Kidney glomerular epithelial cell (primary cell): ENCODE results near the gene RHBDF2.

Source experiments
- DNase-seq: peaks from one replicate; lab custom pipeline; 2025; lab: John Stamatoyannopoulos, UW

The RHBDF2 gene

GRCh38 chr17:76479515-76480060, 21.6 kb downstream of the RHBDF2 start:
- no peak for DNase-seq

GRCh38 chr17:76478730-76479514, 22.3 kb downstream of the RHBDF2 start:
- no peak for DNase-seq

DNA sequence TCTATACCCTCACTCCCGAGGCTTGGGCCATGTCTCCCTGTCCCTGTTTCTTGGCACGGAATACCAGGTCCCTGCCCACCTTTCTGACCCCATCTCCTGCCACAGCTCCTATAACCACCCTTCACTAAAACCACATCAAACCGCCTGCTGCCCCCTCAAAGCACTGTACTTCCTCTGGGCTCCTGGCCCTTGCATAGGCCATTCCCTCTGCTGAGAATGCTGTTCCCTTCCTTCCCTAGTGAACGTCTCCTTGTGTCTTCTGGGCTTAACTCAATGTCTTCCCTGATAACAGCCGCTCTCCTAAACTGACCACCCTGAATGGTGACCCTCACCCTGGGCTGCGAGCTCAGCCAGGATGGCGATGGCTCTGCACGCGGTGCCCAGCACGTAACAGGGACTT, 23.1 kb downstream of the RHBDF2 start:
- no peak for DNase-seq

GRCh38 chr17:76477576-76477975, 23.6 kb downstream of the RHBDF2 start:
- no peak for DNase-seq

DNA sequence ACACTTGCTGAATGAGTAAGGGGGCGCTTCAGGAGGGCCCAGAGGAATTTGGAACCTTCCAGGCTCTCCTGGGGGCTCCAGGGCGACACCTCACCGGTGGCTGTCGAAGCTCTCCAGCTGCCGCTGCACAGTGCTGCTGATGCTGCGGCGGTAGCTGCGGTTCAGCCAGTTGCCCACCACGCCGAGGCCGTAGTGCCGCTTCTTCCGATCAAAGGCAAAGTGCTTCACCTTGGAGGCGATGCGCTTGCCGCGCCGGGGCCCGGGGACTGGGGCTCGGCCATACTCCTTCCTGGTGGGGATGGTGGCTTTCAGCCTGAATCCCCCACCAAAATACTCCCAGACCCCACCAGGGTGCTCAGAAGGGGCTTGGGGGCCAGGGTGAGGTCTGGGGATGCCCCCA, 24.5 kb downstream of the RHBDF2 start:
- no peak for DNase-seq

DNA sequence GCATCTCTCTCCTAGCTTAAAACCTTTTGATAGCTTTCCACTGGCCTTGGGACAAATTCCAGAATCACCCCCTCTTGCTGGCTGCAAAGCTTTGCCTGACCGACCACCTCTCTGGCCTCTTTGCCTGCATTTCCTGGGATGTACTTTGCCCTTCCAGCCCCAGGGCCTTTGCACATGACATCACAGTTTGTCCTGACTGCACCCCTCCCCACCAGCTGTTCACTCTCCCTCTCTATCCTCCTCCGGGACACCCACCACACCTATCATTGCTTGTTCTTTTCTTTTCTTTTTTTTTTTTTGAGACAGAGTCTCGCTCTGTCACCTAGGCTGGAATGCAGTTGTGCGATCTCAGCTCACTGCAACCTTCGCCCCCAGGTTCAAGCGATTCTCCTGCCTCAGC, 25.9 kb downstream of the RHBDF2 start:
- no peak for DNase-seq

- no peak for DNase-seq
These were observed 26.3 kb downstream of the RHBDF2 start for GRCh38 chr17:76474894-76475293.

DNA sequence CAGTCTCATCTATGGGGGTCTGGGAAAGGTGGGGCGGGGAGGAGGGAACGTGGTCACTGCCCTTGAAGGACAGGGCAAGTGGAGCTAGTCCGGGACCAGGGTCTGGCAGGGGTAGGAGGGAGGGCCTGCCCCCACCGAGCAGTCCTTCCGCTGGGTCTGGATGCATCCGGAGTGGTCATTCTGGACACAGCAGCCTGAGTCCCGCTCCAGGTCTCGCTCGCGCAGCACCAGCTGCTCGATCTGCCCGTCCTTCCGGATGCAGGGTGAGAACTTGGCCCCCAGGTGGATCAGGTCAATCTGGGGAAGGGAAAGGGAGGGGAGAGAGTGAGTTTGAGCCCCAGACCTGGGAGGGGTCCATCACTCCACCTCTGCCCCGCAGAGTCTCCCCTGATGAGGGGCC, 27.0 kb downstream of the RHBDF2 start:
- DNase-seq, result no peak

- no peak for DNase-seq
These were observed 27.7 kb downstream of the RHBDF2 start for GRCh38 chr17:76473541-76473985.

DNA sequence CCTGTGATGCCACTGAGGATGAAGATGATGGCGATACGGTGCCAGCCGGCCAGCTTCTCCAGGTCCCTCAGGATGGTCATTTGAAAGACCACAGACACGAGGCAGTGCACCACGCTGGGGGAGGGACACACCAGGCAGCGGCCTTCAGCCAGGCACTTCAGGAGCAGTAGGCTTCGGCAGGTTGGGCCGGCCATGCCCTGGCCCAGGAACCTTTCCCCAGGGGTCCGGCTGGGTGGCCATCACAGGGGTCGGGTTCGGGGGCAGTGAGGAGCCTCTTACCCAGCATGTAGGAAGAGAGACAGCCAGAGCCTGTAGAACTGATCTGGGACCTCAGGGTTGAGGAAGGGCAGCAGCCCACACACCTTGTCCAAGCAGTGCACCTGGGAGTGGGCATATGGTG, 28.5 kb downstream of the RHBDF2 start:
- DNase-seq, result no peak

DNA sequence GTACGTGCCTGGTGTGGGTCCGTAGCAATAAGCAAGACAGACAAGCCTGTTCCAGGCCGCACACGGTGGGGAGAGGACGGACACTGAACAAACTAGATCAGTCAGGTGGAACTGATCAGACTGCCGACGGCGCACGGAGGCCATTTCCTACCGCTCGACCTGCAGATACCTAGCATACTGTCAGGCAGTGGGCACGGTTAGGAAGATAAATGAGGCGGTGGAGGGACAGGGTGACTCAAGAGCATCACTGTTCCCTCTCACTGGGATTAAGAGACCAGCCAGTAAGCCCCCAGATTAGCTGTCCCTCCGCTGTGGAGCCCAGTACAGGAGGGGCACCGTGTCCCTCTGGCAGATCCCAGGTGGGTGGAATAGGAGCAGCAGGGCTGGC, 29.0 kb downstream of the RHBDF2 start:
- DNase-seq, result no peak

DNA sequence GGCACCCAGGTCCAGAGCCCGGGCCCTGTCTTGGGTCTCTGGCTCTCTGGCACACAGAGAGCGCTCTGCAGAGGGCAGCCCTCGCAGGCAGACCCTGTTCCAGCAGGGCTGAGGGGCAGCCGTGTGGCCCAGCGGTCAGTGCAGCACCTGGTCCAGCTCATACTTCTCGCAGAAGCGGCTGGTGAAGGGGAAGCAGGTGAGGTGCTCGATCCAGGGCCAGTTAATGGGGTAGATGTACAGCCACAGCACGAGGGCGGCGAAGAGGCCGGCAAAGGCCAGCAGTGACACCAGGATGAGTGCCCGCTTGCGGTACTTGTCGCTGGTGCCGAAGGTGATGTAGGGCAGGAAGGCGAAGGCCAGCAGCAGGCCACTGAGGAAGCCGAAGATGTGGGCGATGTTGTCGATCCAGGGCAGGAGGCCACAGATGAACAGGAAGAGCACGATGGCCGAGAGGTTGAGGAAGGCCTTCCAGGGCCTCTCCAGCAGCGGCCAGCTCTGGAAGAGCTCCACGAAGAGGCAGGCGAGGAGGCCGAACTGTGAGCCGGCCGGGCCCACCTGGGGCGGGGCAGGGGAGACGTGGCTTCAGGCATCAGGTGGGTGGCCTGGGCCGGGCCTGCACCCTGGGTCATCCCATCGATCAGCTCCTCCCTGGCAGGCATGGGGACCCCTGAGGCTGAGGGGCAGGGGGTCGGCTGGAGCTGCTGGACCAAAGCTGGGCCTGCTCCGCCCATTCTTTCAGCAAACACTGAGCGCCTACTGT, 29.5 kb downstream of the RHBDF2 start:
- no peak for DNase-seq

DNA sequence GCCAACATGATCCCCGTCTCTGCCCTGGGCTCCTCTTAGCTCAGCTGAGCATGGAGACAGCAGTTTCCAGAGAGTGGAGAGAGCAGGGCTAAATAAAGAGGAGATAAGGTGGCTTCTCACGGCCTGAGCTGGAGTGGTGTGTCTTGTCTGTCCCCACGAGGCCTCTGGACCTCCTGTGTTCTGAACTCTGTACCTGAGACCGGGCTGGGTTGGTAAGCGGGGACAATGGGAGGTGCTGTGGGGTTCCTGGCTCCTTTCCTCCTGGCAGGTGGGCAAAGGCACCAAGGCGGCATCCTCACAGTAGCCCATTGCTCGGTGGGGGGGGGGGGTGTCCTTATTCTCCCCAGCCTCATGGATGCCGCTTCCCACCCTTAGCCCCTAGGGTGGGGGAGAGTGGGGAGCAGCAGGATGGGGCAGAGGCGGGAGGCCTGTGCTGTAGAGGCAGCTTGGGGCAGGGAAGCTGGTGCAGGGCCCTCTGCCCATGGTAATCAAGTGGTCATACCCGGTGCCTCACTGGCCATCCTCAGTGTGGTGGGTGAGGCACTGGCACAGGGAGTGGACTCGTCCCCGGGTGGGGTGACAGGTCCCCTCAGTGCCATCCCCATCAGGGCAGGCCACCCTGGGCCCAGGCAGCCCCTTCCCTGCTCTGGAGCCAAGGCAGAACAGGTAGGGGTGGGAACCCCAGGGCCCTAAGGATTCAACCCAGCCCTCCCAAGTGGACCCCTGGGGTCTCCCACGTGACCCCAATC, 31.1 kb downstream of the RHBDF2 start:
- DNase-seq, result no peak

DNA sequence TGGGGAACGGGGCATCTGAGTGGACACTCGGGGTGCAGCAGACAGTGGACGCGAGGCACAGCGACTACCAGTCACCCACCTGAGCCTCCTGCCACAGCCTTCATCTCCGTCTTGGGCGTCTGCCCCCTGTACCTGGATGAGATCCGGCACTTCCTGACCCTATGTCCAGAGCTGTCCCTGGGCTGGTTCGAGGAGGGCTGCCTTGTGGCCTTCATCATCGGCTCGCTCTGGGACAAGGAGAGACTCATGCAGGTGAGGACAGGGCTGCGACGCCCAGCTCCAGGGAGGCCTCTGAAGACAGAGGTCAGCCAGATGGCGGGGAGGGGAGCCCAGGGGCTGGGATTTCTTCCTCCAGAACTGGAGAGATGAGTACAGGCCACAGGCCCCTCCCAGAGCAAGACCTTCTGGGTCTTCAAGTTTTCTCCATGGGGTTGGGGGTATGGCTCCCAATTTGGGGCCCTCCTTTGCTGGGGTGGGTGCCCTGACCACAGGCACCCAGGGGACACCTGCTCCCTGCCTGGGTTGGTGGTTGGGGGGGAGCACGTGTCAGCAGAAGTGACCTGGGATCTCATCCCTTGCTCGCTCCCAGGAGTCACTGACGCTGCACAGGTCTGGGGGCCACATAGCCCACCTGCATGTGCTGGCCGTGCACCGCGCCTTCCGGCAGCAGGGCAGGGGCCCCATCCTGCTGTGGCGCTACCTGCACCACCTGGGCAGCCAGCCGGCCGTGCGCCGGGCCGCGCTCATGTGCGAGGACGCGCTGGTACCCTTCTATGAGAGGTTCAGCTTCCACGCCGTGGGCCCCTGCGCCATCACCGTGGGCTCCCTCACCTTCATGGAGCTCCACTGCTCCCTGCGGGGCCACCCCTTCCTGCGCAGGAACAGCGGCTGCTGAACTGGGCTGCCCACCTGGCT, 31.9 kb downstream of the RHBDF2 start:
- no peak for DNase-seq

DNA sequence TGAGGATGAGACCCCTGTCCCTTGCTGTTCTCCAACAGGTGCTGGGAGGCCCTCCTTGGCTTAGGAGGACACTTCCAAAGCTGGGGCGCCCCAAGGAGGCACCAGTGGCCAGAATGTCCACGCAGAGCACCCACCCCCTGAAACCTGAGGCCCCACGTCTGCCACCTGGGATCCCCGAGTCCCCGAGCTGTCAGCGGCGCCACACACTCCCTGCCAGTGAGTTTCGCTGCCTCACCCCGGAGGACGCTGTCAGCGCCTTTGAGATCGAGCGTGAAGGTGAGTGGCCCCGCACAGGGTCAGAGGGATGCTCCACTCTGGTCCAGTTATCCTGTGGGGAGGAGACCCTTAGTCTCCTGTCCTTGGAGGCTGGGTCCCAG, 32.6 kb downstream of the RHBDF2 start:
- no peak for DNase-seq

DNA sequence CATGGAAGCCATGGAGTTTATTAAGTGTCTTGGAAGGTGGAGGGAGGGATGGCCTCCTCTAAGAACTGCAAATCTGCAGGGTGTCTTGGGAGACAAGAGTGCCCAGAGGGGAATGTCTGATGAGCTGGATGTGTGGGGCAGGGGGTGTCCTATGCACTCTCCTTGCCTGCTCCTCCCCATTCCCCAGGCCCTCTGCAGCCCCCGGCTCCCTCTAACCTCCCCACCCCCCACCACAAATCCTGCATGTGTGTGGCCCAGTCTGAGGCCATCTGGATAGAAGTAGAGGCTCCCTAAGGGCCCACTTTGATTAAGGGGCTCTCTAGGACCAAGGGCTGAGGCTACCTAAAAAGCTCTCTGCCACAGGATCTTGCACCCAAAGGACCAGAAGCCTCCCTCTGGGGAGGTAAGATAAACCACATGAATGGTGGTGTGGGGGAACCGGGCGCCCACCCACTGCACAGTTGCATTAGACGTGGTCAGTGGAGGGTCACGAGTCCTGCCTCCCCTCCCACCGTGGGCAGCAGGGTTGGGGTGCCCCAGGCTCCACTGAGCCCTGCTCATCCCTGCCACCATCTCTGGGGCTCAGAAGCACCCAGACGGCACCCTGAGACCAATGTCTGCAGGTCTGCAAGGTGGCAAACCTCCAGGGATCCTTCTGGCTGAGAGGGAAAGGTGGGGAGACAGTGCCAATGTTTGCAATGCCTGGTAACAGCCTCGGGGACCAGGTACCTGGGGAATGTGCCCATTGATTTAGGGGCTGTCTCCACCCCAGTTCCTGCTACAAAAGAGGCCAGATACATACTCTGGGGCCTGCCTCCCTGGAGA, 33.2 kb downstream of the RHBDF2 start:
- DNase-seq, result no peak

- DNase-seq, result no peak
These were observed 33.9 kb downstream of the RHBDF2 start, which contains the start of gene AANAT for GRCh38 chr17:76467366-76467765. Gene AANAT (plus strand): TSS chr17:76467603. CDS start chr17:76468747, 1,144 bp downstream.

DNA sequence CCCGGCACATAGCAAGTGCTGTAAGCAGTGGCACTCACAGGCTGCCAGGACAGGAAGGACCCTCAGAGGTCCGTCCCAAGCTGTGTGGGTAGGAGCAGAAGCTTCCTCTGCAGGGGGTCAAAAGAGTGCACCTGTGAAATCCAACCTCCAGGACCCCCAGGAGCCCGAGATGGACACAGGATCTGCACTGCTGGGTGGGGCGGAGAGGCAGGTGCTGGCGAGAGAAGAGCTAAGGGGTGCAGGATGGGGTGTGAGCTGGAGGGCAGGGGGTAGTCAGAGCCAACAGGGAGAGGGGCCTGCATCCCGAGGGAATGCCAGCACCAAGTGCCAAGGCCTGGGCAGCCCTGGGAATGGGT, 34.5 kb downstream of the RHBDF2 start:
- no peak for DNase-seq

GRCh38 chr17:76462556-76463290, 38.5 kb downstream of the RHBDF2 start:
- no peak for DNase-seq
